ENCODE data around the gene YTHDF2. TPM values are rescaled to one million over a fixed set of nuclear protein-coding genes. Genes with fewer than 3 reads are reported as not detected.

YTHDF2 gene
- total RNA-seq: 34.4 and 35.4 TPM in 2 replicates

GRCh38 chr1:28736450-28737306, at the start of gene YTHDF2:
YTHDF2 (plus strand) TSS chr1:28736940; CDS start chr1:28737121, 181 bp downstream.

DNA sequence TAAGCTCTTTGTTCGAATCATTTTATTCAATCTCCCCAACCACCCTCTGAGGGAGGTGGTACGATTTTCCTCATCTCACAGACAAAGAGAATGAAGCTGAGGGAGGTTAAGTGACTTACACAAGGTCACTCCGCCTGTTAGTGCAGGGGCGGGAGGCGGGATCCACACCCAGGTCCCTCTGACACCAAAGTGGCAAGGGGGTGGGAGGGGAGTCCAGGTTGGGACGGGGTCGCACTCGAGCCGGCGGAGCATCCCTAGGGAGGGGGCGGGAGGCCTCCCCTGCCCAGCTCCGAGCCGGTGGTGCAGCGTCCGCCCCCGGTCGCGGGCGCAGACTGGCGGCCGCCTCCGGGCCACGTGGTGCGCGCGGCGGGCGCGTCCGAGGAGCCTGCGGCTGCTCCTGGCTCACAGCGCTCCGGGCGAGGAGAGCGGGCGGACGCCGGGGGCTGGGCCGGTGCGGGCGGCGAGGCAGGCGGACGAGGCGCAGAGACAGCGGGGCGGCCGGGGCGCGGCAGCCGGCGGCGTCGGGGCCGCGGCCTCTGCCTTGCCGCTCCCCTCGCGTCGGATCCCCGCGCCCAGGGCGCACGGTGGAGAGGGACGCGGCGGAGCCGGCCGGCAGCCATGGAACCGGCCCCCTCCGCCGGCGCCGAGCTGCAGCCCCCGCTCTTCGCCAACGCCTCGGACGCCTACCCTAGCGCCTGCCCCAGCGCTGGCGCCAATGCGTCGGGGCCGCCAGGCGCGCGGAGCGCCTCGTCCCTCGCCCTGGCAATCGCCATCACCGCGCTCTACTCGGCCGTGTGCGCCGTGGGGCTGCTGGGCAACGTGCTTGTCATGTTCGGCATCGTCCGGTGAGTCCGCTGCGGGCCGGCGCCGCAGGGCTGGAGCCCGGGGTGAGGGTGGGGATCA, 75.3 kb downstream of the YTHDF2 start, which contains the start of gene OPRD1:
Gene OPRD1, plus strand, starts transcription at position 405 of the 903 bp plus-strand sequence. Its CDS starts 214 bp downstream, at position 619.

Other genes starting within 250 kb of the YTHDF2 start
- gene RCC1, start 230.9 kb upstream of the YTHDF2 start, total RNA-seq: 20.9 and 38.1 TPM in 2 replicates
- gene TRNAU1AP, start 183.9 kb upstream of the YTHDF2 start, total RNA-seq: 18.9 and 28.0 TPM in 2 replicates
- 5.5 and 8.3 TPM in 2 replicates for gene RAB42, start 144.7 kb upstream of the YTHDF2 start, total RNA-seq
- 28.8 and 34.2 TPM in 2 replicates for gene TAF12, start 93.9 kb upstream of the YTHDF2 start, total RNA-seq
- not detected in 2 replicates for gene RNU11, start 88.3 kb upstream of the YTHDF2 start, total RNA-seq
- 4.5 and 8.5 TPM in 2 replicates for gene GMEB1, start 68.2 kb upstream of the YTHDF2 start, total RNA-seq
- not detected in 2 replicates for gene OPRD1, start 75.2 kb downstream of the YTHDF2 start, total RNA-seq
- gene EPB41, start 177.6 kb downstream of the YTHDF2 start, total RNA-seq: 1.9 and 2.5 TPM in 2 replicates